DOHH2 (cell line): ENCODE measurements around the gene MAP2K7.

Experiments
- H3F3A ChIP-seq: fragments of 200-600 bp; sonication (generic), shearing (Covaris generic); 2 replicates; pipeline ENCODE4 v1.6.0; 2016; ENCODE audit warnings: antibody characterized with exemption, mild to moderate bottlenecking; ENCODE audit not compliant: control insufficient read depth, insufficient read depth
- H3K27ac ChIP-seq: fragments of 200-600 bp; sonication (generic); 2 replicates; pipeline ENCODE4 v1.5.1; 2014; ENCODE audit warnings: low read depth, mild to moderate bottlenecking, low read length, moderate library complexity
- H3K27me3 ChIP-seq: fragments of 200-600 bp; sonication (generic); 2 replicates; pipeline ENCODE4 v1.6.1; 2014; ENCODE audit warnings: mild to moderate bottlenecking, low read length, mixed read lengths; ENCODE audit not compliant: control insufficient read depth
- H3K36me3 ChIP-seq: fragments of 200-600 bp; sonication (generic); 2 replicates; pipeline ENCODE4 v1.6.1; 2014; ENCODE audit warnings: mild to moderate bottlenecking, low read length, moderate library complexity, mixed read lengths; ENCODE audit not compliant: control insufficient read depth
- H3K4me1 ChIP-seq: fragments of 200-600 bp; sonication (generic); 2 replicates; pipeline ENCODE4 v1.6.1; 2014; ENCODE audit warnings: mild to moderate bottlenecking, low read length, mixed read lengths; ENCODE audit not compliant: control insufficient read depth
- H3K4me2 ChIP-seq: fragments of 200-600 bp; sonication (generic); 2 replicates; pipeline ENCODE4 v1.6.0; 2014; ENCODE audit warnings: mild to moderate bottlenecking, low read length, moderate library complexity
- H3K4me3 ChIP-seq: fragments of 200-600 bp; sonication (generic); 2 replicates; pipeline ENCODE4 v1.5.1; 2014; ENCODE audit warnings: mild to moderate bottlenecking, low read length, mixed read lengths
- H3K79me2 ChIP-seq: fragments of 200-600 bp; sonication (generic); 2 replicates; pipeline ENCODE4 v1.6.1; 2014; ENCODE audit warnings: mild to moderate bottlenecking, low read length, mixed read lengths; ENCODE audit not compliant: control insufficient read depth
- H3K9me2 ChIP-seq: fragments of 200-600 bp; sonication (generic); replicated peaks from 2 replicates; pipeline ENCODE4 v1.6.1; 2014; ENCODE audit warnings: mild to moderate bottlenecking, low read length, mixed read lengths; ENCODE audit not compliant: control insufficient read depth
- H3K9me3 ChIP-seq: fragments of 200-600 bp; sonication (generic); 2 replicates; pipeline ENCODE4 v1.6.1; 2014; ENCODE audit warnings: antibody characterized with exemption, low read length, mixed read lengths; ENCODE audit not compliant: control insufficient read depth, insufficient read depth
- H4K20me1 ChIP-seq: fragments of 200-600 bp; sonication (generic); 2 replicates; pipeline ENCODE4 v1.6.0; 2014; ENCODE audit warnings: low read depth, mild to moderate bottlenecking, antibody characterized with exemption, low read length, moderate library complexity; ENCODE audit not compliant: control insufficient read depth, insufficient read depth
- EZH2phosphoT487 ChIP-seq: fragments of 200-600 bp; sonication (generic); IDR thresholded peaks from 2 replicates; pipeline ENCODE4 v1.6.1; 2017; ENCODE audit warnings: borderline replicate concordance, mild to moderate bottlenecking, antibody characterized with exemption, low read length, moderate library complexity, mixed read lengths
- TF ChIP-seq, protein P1 (sequence below): fragments of 200-600 bp; sonication (generic); IDR thresholded peaks from one replicate; pipeline ENCODE4 v1.5.1; 2014; ENCODE audit warnings: antibody characterized with exemption, mild to moderate bottlenecking, low read depth, low read length; ENCODE audit not compliant: poor library complexity, severe bottlenecking

The MAP2K7 gene

GRCh38 chr19:7867092-7867844 is 36.4 kb upstream of the MAP2K7 start:
- peaks cover 11% of the 10 kb centered on the region for H3K27me3 ChIP-seq
- H3K27ac ChIP-seq: no peak overlapping the region
- H3F3A ChIP-seq: peaks cover 9% of the 10 kb centered on the region
- H3K4me3 ChIP-seq: no peak overlapping the region
- H3K9me3 ChIP-seq: no peaks in the 10 kb centered on the region; the same call in 1 of the 2 replicates
- H3K9me2 ChIP-seq: no peaks in the 10 kb centered on the region
- TF ChIP-seq, protein P1, sequence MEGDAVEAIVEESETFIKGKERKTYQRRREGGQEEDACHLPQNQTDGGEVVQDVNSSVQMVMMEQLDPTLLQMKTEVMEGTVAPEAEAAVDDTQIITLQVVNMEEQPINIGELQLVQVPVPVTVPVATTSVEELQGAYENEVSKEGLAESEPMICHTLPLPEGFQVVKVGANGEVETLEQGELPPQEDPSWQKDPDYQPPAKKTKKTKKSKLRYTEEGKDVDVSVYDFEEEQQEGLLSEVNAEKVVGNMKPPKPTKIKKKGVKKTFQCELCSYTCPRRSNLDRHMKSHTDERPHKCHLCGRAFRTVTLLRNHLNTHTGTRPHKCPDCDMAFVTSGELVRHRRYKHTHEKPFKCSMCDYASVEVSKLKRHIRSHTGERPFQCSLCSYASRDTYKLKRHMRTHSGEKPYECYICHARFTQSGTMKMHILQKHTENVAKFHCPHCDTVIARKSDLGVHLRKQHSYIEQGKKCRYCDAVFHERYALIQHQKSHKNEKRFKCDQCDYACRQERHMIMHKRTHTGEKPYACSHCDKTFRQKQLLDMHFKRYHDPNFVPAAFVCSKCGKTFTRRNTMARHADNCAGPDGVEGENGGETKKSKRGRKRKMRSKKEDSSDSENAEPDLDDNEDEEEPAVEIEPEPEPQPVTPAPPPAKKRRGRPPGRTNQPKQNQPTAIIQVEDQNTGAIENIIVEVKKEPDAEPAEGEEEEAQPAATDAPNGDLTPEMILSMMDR: no peak
- TF ChIP-seq EZH2phosphoT487: no peak
- peaks cover 40% of the 10 kb centered on the region for H3K4me1 ChIP-seq
- H3K36me3 ChIP-seq: no peaks in the 10 kb centered on the region
- no peaks in the 10 kb centered on the region for H4K20me1 ChIP-seq
- H3K79me2 ChIP-seq: no peaks in the 10 kb centered on the region
- no peak overlapping the region for H3K4me2 ChIP-seq

DNA sequence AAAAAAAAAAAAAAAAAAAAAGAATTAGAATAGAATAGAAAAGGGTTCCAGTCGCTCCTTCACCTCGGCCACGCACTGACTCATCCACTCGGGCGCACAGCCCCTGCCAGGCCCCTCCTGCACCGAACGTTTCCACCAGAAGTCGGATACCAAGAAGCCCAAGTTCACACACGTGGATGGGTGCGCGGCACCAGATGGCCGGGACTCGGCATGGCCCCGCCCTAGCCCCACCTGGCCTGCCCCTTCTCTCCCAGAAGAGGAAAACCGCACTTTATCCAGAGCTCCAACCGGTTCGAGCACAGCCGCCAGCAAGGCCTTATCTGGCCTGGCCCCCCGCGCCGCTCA is 35.4 kb upstream of the MAP2K7 start:
- H3K27me3 ChIP-seq: peaks cover 11% of the 10 kb centered on the region

DNA sequence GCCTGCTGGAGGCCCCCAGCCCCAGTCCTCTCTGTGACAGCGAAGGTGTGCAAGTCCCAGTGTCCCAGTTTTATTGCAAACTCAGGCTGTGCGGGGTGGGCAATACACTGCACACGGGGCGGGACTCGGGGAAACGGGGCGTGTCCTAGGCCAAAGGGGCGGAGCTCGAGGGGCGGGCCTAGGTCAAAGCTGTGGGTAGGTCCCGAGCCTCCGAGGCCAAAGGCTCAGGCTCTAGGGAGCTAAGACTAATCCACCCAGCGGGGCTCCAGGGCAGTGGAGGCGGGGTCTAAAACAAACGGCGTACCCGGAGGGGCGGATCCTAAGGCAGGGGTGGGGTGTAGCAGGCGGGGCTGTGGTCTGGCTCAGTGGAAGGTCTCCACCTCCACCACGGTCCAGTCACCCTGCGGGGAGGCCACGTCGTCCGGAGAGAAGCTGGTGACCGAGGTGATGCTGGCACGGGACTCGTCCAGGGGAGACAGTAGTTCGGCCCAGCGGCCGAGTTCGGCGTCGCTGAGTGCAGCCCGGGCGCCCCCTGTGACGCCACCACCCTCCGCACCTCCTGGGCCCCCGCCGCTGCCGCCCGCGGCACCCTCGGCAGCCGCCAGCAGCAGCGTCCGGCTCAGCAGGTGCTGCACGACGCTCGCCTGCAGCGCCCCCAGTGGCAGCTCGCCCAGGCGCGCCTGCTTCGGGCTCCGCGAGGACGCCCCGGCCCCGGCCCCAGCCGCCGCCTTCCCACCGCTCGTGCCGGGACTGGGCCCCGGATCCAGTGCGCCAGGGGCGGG is 34.8 kb upstream of the MAP2K7 start:
- H3K79me2 ChIP-seq: no peaks in the 10 kb centered on the region
- H3K27ac ChIP-seq: no peak overlapping the region
- H3K9me3 ChIP-seq: no peaks in the 10 kb centered on the region; the same call in 1 of the 2 replicates
- no peaks in the 10 kb centered on the region for H3K9me2 ChIP-seq
- TF ChIP-seq, protein P1: peak; percentile 74
- TF ChIP-seq EZH2phosphoT487: no peak
- H3K4me2 ChIP-seq: peak overlapping the region; percentile 99
- H3K4me3 ChIP-seq: peak overlapping the region; percentile 75
- peaks cover 9% of the 10 kb centered on the region for H3F3A ChIP-seq
- H3K36me3 ChIP-seq: no peaks in the 10 kb centered on the region
- H3K4me1 ChIP-seq: peaks cover 44% of the 10 kb centered on the region
- H3K27me3 ChIP-seq: peaks cover 17% of the 10 kb centered on the region
- H4K20me1 ChIP-seq: no peaks in the 10 kb centered on the region

More for the DNA sequence above, 35.4 kb upstream of the MAP2K7 start:
- TF ChIP-seq, protein P1: no peak
- TF ChIP-seq EZH2phosphoT487: no peak
- no peaks in the 10 kb centered on the region for H3K9me2 ChIP-seq
- H3K36me3 ChIP-seq: no peaks in the 10 kb centered on the region
- peaks cover 9% of the 10 kb centered on the region for H3F3A ChIP-seq
- peaks cover 44% of the 10 kb centered on the region for H3K4me1 ChIP-seq
- peak overlapping the region; percentile 75 for H3K4me3 ChIP-seq
- H4K20me1 ChIP-seq: no peaks in the 10 kb centered on the region
- no peaks in the 10 kb centered on the region for H3K79me2 ChIP-seq
- H3K27ac ChIP-seq: no peak overlapping the region
- peak overlapping the region; percentile 99 for H3K4me2 ChIP-seq
- no peaks in the 10 kb centered on the region; the same call in 1 of the 2 replicates for H3K9me3 ChIP-seq
